B cell (primary cell): ENCODE measurements around the gene PCDHGB4. TPM values are rescaled to one million over a fixed set of nuclear protein-coding genes. Genes with fewer than 3 reads are reported as not detected.
A peak's percentile ranks its signal among the peaks of the same experiment; 100 is the strongest.

Experiments
- ATAC-seq: fragments of 200-7000 bp; cut with Tn5 transposase; one replicate; pipeline ENCODE4 v1.10.0; 2021; ENCODE audit warnings: low read depth, mild to moderate bottlenecking, moderate number of reproducible peaks, moderate library complexity
- CTCF ChIA-PET: fragments of 350-600 bp; sonication (Branson Sonifier 250); formaldehyde crosslinking; loops from one replicate; lab custom pipeline; 2021; ENCODE audit warnings: antibody characterized with exemption, inconsistent platforms; lab: Charles Lee
- POLR2A ChIA-PET: fragments of 350-600 bp; sonication (Branson Sonifier 250); formaldehyde crosslinking; loops from one replicate; lab custom pipeline; 2021; ENCODE audit warnings: antibody characterized with exemption; lab: Charles Lee
- DNase-seq: peaks from one replicate; pipeline ENCODE4 v3.0.0; 2013
- H2AFZ ChIP-seq: 2 replicates; pipeline ENCODE4 v1.6.1; 2012; ENCODE audit warnings: mild to moderate bottlenecking, low read depth, low read length; ENCODE audit not compliant: insufficient read depth, poor library complexity, severe bottlenecking
- H3K27ac ChIP-seq, 2 donors: 1 replicate in 1 of 2; 2 replicates in 1 of 2; pipeline ENCODE4 v1.5.1; 2012 to 2013; ENCODE audit warnings: low read length in 2 of 2, mild to moderate bottlenecking in 2 of 2, moderate library complexity in 1 of 2
- H3K27me3 ChIP-seq, 4 experiments: fragments of 200-600 bp in 1 of 4; sonication (generic) in 1 of 4; replicated peaks in 1 of 4; 1 replicate in 2 of 4; 2 replicates in 2 of 4; pipeline versions ENCODE4 v1.6.1 to v1.7.0; 2013 to 2016; ENCODE audit warnings: low read length in 3 of 4, mild to moderate bottlenecking in 2 of 4, mixed read lengths in 1 of 4, moderate library complexity in 1 of 4; ENCODE audit not compliant: insufficient read depth in 4 of 4, control insufficient read depth in 3 of 4; ENCODE audit errors: control extremely low read depth in 1 of 4
- H3K36me3 ChIP-seq, 2 experiments: replicated peaks in 1 of 2; 1 replicate in 1 of 2; 2 replicates in 1 of 2; pipeline versions ENCODE4 v1.6.1 to v1.7.1; 2013; ENCODE audit warnings: low read length in 1 of 2; ENCODE audit not compliant: insufficient read depth in 2 of 2, control insufficient read depth in 1 of 2; ENCODE audit errors: control extremely low read depth in 1 of 2, extremely low read depth in 1 of 2
- H3K4me1 ChIP-seq, 2 donors: fragments of 200-600 bp in 1 of 2; sonication (generic) in 1 of 2; 1 replicate in 1 of 2; 2 replicates in 1 of 2; pipeline versions ENCODE4 v1.5.1 to v1.6.1; 2013 to 2017; ENCODE audit warnings: low read length in 2 of 2; ENCODE audit not compliant: control insufficient read depth in 2 of 2, insufficient read depth in 2 of 2
- H3K4me2 ChIP-seq: replicated peaks from 2 replicates; pipeline ENCODE3; 2012; ENCODE audit warnings: mild to moderate bottlenecking, low read depth, low read length; ENCODE audit not compliant: poor library complexity, severe bottlenecking
- H3K4me3 ChIP-seq, 5 experiments: fragments of 200-600 bp in 1 of 5; sonication (generic) in 1 of 5; 1 replicate in 3 of 5; 2 replicates in 2 of 5; pipeline versions ENCODE4 v1.5.1 to v1.7.0; 2011 to 2016; ENCODE audit warnings: low read length in 4 of 5, mild to moderate bottlenecking in 4 of 5, low read depth in 2 of 5, control low read depth in 1 of 5, moderate library complexity in 1 of 5; ENCODE audit not compliant: insufficient read depth in 1 of 5; ENCODE audit errors: control extremely low read depth in 1 of 5, extremely low read depth in 1 of 5
- H3K79me2 ChIP-seq: fragments of 200-600 bp; sonication (generic); one replicate; pipeline ENCODE4 v1.6.0; 2016; ENCODE audit warnings: low read length; ENCODE audit not compliant: control insufficient read depth, insufficient read depth
- H3K9ac ChIP-seq: fragments of 200-600 bp; sonication (generic); 2 replicates; pipeline ENCODE4 v1.6.1; 2017; ENCODE audit warnings: mild to moderate bottlenecking, low read length, moderate library complexity
- H3K9me3 ChIP-seq, 3 donors: one replicate each; pipeline versions ENCODE4 v1.6.1 to v1.7.1; 2013; ENCODE audit warnings: low read length in 2 of 3; ENCODE audit not compliant: control insufficient read depth in 2 of 3, insufficient read depth in 1 of 3; ENCODE audit errors: control extremely low read depth in 1 of 3
- H4K20me1 ChIP-seq: 2 replicates; pipeline ENCODE4 v1.6.0; 2012; ENCODE audit warnings: mild to moderate bottlenecking, low read length; ENCODE audit not compliant: insufficient read depth, control insufficient read depth, poor library complexity, severe bottlenecking
- H3K27ac Mint-ChIP-seq: one replicate; pipeline ENCODE4 v1.8.0; 2021; ENCODE audit warnings: mixed read lengths
- H3K27me3 Mint-ChIP-seq: one replicate; pipeline ENCODE4 v1.8.0; 2021; ENCODE audit warnings: mixed read lengths
- H3K4me1 Mint-ChIP-seq: one replicate; pipeline ENCODE4 v1.8.0; 2021; ENCODE audit warnings: mixed read lengths
- H3K4me3 Mint-ChIP-seq: one replicate; pipeline ENCODE4 v1.8.0; 2021; ENCODE audit warnings: mixed read lengths
- H3K9me3 Mint-ChIP-seq: one replicate; pipeline ENCODE4 v1.8.0; 2022; ENCODE audit warnings: mixed read lengths; ENCODE audit not compliant: insufficient read depth
- EZH2 ChIP-seq: IDR thresholded peaks from 2 replicates; pipeline ENCODE4 v1.6.1; 2012; ENCODE audit warnings: borderline replicate concordance, low read depth, mild to moderate bottlenecking, moderate library complexity, low read length; ENCODE audit not compliant: insufficient read depth, poor library complexity, severe bottlenecking
- WGBS: methylation state at CpG from one replicate; pipeline ENCODE4 v1.1.5; 2013; ENCODE audit warnings: missing lambda C conversion rate; ENCODE audit not compliant: insufficient coverage; 5-methylcytosine and 5-hydroxymethylcytosine counted together
- intact Hi-C: fragments of 100-400 bp; cut with micrococcal nuclease; formaldehyde crosslinking; loops from one replicate; pipeline ENCODE4 v1.10.0; 2022
- polyA plus RNA-seq: library from polyadenylated mRNA; depleted of rRNA; stranded (reverse); fragments of >200 nt; gene quantifications from 2 replicates; pipeline ENCODE4 v1.2.3, GENCODE V29; 2012
- total RNA-seq, 2 donors: library from RNA; stranded (reverse); fragments of 120-200 nt in 1 of 2; gene quantifications; 1 replicate in 1 of 2; 2 replicates in 1 of 2; pipeline versions ENCODE4 v1.2.3 to v1.2.4, GENCODE V29; 2013 to 2022
- TF ChIP-seq, protein P1 (sequence below): fragments of 200-600 bp; IDR thresholded peaks from one replicate; pipeline ENCODE4 v1.8.0; 2022; ENCODE audit warnings: antibody characterized with exemption, mild to moderate bottlenecking

Gene PCDHGB4
- total and polyA plus RNA-seq, 2 donors (not counting 1 experiment from before 2014, with no cell fraction given), result 0.39 to 1.6 TPM

DNA sequence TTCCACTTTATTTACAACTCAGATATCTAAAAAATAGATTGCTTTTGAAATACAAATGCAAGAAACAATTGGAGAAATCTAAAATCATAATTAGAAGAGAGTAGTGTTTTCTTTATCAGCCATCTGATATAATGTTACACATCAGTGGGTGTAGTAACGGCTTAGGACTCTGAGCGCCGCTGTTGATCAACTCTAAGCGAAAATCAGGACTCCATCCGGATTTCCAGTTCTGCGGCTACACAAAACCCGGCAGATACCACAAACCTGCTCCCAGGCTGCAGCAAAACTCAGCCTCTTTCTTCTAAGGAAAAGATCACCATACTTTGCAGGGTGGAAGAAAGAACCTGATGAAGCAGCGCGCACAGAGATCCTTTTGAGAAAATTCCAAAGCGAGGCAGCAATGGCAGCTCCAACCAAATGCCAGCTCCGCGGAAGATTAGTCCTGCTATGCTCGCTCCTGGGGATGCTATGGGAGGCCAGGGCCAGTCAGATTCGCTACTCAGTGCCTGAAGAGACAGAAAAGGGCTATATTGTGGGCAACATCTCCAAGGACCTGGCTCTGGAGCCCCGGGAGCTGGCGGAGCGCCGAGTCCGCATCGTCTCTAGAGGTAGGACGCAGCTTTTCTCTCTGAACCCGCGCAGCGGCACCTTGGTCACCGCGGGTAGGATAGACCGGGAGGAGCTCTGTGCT is 15.2 kb downstream of the PCDHGB4 start, which contains the start of gene PCDHGA9:
Gene PCDHGA9 (plus strand): TSS at position 226 of the 691 bp plus-strand sequence. CDS start 175 bp downstream, at position 401.
- H3K27ac Mint-ChIP-seq, result no peak within 1 kb of the TSS
- Histone ChIP-seq H3K36me3 (no peaks in the 10 kb centered on the region), H3K4me1 (no peaks in the 10 kb centered on the region), H3K4me2 (peak within 1 kb of the TSS; percentile 52), H4K20me1 (no peaks in the 10 kb centered on the region), H3K79me2 (no peaks in the 10 kb centered on the region), H2AFZ (peak within 1 kb of the TSS; percentile 44), H3K4me3 (peak within 1 kb of the TSS in 3 of 5 experiments; percentile 21 to 39 (median 21)), H3K27me3 (peaks cover 0 to 55% (median 35%) of the 10 kb centered on the region in 4 experiments), H3K9me3 (peaks cover 0 to 50% (median 18%) of the 10 kb centered on the region in 3 donors), H3K27ac (no peak within 1 kb of the TSS), H3K9ac (peak within 1 kb of the TSS; percentile 29)
- ChIA-PET POLR2A (no interaction called here), CTCF (interaction anchor here (0.8 to 1.8 kb wide), 7 partner anchors 10 to 164 kb away, joined by 3 to 7 read pairs (median 4); partner anchors contain the start of genes PCDHGA10, PCDHGA12 and PCDHGB7)
- ATAC-seq, result no peak
- 29% methylated on average over 26 of the region's 27 CpGs for WGBS
- peak; percentile 25 for DNase-seq
- peak within 1 kb of the TSS; percentile 73 for H3K4me3 Mint-ChIP-seq
- H3K4me1 Mint-ChIP-seq, result peaks cover 2% of the 10 kb centered on the region
- peaks cover 9% of the 10 kb centered on the region for H3K9me3 Mint-ChIP-seq
- TF ChIP-seq, protein P1, sequence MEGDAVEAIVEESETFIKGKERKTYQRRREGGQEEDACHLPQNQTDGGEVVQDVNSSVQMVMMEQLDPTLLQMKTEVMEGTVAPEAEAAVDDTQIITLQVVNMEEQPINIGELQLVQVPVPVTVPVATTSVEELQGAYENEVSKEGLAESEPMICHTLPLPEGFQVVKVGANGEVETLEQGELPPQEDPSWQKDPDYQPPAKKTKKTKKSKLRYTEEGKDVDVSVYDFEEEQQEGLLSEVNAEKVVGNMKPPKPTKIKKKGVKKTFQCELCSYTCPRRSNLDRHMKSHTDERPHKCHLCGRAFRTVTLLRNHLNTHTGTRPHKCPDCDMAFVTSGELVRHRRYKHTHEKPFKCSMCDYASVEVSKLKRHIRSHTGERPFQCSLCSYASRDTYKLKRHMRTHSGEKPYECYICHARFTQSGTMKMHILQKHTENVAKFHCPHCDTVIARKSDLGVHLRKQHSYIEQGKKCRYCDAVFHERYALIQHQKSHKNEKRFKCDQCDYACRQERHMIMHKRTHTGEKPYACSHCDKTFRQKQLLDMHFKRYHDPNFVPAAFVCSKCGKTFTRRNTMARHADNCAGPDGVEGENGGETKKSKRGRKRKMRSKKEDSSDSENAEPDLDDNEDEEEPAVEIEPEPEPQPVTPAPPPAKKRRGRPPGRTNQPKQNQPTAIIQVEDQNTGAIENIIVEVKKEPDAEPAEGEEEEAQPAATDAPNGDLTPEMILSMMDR, result peak; percentile 42
- TF ChIP-seq EZH2, result no peak
- intact Hi-C loops, result loop anchor here (5.0 kb wide), 1 partner anchor 35 kb away; no protein-coding TSS in a partner anchor
- H3K27me3 Mint-ChIP-seq, result peaks cover 55% of the 10 kb centered on the region

DNA sequence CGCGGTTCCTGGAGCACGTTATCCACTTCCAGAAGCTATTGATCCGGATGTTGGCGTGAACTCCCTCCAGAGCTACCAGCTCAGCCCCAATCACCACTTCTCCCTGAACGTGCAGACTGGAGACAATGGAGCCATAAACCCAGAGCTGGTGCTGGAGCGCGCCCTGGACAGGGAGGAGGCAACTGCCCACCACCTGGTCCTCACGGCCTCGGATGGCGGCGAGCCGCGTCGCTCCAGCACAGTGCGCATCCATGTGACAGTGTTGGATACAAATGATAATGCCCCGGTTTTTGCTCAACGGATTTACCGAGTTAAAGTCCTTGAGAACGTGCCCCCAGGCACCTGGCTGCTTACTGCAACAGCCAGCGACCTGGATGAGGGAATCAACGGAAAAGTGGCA is 15.9 kb downstream of the PCDHGB4 start:
- Mint-ChIP-seq H3K4me1 (peaks cover 4% of the 10 kb centered on the region), H3K27me3 (peaks cover 58% of the 10 kb centered on the region), H3K9me3 (peaks cover 9% of the 10 kb centered on the region), H3K4me3 (no peak overlapping the region), H3K27ac (no peak overlapping the region)
- ChIA-PET POLR2A (no interaction called here), CTCF (interaction anchor here (1.1 to 1.8 kb wide), 6 partner anchors 10 to 164 kb away, joined by 3 to 7 read pairs (median 4); partner anchors contain the start of genes PCDHGA10 and PCDHGB7)
- peaks cover 0 to 54% (median 21%) of the 10 kb centered on the region in 3 donors for H3K9me3 ChIP-seq
- no peak for TF ChIP-seq EZH2
- TF ChIP-seq, protein P1, result no peak
- H3K4me3 ChIP-seq, result no peak overlapping the region
- H3K27ac ChIP-seq, result no peak overlapping the region
- DNase-seq, result no peak
- H3K9ac ChIP-seq, result no peak overlapping the region
- no peaks in the 10 kb centered on the region for H4K20me1 ChIP-seq
- H3K4me1 ChIP-seq, result no peaks in the 10 kb centered on the region
- H3K36me3 ChIP-seq, result no peaks in the 10 kb centered on the region
- 44% methylated on average over 19 of the region's 22 CpGs for WGBS
- intact Hi-C loops, result loop anchor here (5.0 kb wide), 1 partner anchor 36 kb away; no protein-coding TSS in a partner anchor
- H3K4me2 ChIP-seq, result no peak overlapping the region
- no peaks in the 10 kb centered on the region for H3K79me2 ChIP-seq
- H3K27me3 ChIP-seq, result peaks cover 0 to 61% (median 38%) of the 10 kb centered on the region in 4 experiments
- no peak for ATAC-seq
- no peak overlapping the region for H2AFZ ChIP-seq
